ENCODE data around the gene NFIX.

NFIX gene

GRCh38 chr19:12990853-12991252 is 4.4 kb upstream of the NFIX start:
- no peak for DNase-seq

GRCh38 chr19:12991296-12991695 is 4.0 kb upstream of the NFIX start:
- no peak for DNase-seq

GRCh38 chr19:12992729-12993128 is 2.5 kb upstream of the NFIX start:
- DNase-seq = no peak

GRCh38 chr19:12993562-12993961 is 1.7 kb upstream of the NFIX start:
- no peak for DNase-seq

- DNase-seq = no peak
Observed at GRCh38 chr19:12995596-12996405, 526 bp downstream of the NFIX start.

GRCh38 chr19:12996406-12997094 is 1.3 kb downstream of the NFIX start:
- DNase-seq = no peak

GRCh38 chr19:12997179-12997966 is 2.1 kb downstream of the NFIX start:
- DNase-seq = no peak

GRCh38 chr19:12997967-12998940 is 3.0 kb downstream of the NFIX start:
- DNase-seq = no peak

- DNase-seq = no peak
Observed at GRCh38 chr19:13001166-13001501, 5.9 kb downstream of the NFIX start.

GRCh38 chr19:13001502-13002165 is 6.4 kb downstream of the NFIX start:
- DNase-seq = no peak

- DNase-seq = no peak
Observed at GRCh38 chr19:13002166-13002898, 7.1 kb downstream of the NFIX start.

- no peak for DNase-seq
Observed at GRCh38 chr19:13003081-13003480, 7.8 kb downstream of the NFIX start.

GRCh38 chr19:13004273-13004672 is 9.0 kb downstream of the NFIX start:
- DNase-seq = no peak

GRCh38 chr19:13005253-13005652 is 10.0 kb downstream of the NFIX start:
- DNase-seq = no peak

GRCh38 chr19:13005861-13006370 is 10.6 kb downstream of the NFIX start:
- no peak for DNase-seq

- no peak for DNase-seq
Observed at GRCh38 chr19:13006431-13007281, 11.4 kb downstream of the NFIX start.

- DNase-seq = no peak
Observed at GRCh38 chr19:13007292-13008045, 12.2 kb downstream of the NFIX start.

- DNase-seq = no peak
Observed at GRCh38 chr19:13008926-13009787, 13.9 kb downstream of the NFIX start.

All from NCI-H1694 treated with DMSO at 0.1 percent for 48 hours (cell line).